ENCODE results near the gene ZNF414.
"Not testable (repeated sequence)": the region's sequence is repeated elsewhere in the genome, so short reads cannot be mapped to it uniquely, and the experiment has no call there.

Gene ZNF414, protein sequence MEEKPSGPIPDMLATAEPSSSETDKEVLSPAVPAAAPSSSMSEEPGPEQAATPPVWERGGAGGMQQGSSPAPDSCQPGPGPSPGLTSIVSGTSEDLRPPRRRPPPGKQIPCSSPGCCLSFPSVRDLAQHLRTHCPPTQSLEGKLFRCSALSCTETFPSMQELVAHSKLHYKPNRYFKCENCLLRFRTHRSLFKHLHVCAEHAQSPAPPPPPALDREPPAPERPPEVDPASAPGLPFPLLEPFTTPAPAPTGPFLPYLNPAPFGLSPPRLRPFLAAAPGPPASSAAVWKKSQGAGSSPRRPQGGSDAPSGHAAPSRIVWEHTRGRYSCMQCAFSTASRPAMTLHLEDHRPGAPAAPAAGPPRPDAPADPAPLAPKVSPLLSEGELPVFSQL

DNA sequence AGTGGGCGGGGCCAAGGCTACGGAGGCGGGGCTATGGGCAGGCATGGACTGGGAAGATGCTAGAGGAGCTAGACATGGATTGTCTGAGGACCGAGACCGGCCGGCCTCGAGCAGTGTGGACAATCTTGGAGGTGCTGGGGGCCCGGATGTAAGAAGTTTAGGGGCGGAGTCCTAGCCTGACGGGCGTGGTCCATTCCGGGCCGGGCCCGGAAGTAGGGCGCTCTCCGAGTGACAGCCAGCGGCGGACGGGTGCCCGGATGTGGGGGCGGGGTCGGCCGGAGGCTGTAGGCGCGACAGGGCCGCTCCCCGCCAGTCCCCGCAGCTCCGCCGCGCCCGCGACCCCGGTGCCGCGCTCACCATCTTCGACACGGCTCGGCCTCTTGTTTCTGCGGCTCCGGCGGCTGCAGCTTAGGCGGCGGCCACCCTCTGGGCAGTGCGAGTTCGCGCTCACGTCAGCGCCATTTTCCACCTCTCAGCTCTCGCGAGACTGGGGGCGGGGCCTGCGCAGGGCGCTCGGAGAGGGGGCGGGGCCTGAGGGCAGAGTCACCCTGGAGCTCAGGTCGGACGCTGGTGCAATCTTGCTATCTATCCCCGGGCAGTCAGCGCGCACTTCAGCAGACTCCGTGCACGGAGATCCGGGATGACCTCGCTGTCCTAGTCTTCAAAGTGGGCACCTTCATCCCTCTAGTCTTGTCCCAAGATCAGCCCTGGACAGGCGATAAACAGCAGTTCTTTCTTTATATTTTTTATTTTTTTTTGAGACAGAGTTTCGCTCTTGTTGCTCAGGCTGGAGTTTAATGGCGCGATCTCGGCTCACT is at the start of gene ZNF414:
Gene ZNF414 (minus strand): TSS at position 481 of the 818 bp plus-strand sequence. CDS start 121 bp downstream, at position 360.
- DNase-seq (ENCODE audit: low read depth), result peak; percentile 94

DNA sequence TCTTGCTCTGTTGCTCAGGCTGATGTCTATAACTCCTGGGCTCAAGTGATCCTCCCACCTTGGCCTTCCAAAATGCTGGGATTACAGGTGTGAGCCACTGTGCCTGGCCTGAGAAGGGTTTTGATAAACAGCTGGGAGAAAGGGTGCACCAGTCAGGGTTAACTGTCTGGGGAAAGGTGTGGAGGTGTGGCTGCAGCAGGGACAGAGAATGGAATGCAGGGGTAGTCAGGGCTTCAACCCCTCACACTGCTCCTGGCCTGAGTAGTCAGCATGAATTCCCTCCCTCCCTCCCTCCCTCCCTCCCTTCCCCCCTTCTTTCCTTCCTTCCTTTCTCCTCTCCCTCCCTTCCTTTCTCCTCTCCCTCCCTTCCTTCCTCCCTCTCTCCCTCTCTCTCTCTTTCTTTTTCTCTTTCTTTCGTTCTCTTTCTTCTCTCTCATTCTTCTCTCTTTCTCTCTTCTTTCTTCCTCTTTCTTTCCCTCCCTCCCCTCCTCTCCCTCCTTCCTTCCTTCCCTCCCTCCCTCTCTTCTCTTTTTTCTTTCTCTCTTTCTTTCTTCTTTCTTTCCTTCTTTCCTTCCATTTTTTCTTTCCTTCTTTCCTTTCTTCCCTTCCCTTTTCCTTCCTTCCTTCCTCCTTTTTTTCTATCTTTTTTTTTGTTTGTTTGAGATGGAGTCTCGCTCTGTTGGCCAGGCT is 47.3 kb upstream of the ZNF414 start:
- no peak for DNase-seq (ENCODE audit: low read depth)

DNA sequence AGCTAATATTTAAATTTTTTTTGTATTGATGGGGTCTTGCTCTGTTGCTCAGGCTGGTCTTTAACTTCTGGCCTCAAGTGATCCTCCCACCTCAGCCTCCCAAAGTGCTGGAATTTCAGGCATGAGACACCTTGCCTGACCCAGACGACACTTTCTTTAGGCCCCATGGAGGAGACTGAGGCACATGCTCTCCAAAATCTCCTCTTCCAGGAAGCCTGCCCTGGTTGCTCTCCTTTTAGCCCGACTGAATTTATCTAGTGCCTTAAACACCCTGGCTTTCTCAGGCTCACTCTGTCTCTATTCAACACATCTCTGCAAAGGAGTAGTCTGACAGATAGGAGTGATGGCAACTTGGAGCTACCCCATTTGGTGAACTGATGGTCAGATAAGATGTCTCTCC is 44.4 kb upstream of the ZNF414 start:
- DNase-seq (ENCODE audit: low read depth), result no peak

DNA sequence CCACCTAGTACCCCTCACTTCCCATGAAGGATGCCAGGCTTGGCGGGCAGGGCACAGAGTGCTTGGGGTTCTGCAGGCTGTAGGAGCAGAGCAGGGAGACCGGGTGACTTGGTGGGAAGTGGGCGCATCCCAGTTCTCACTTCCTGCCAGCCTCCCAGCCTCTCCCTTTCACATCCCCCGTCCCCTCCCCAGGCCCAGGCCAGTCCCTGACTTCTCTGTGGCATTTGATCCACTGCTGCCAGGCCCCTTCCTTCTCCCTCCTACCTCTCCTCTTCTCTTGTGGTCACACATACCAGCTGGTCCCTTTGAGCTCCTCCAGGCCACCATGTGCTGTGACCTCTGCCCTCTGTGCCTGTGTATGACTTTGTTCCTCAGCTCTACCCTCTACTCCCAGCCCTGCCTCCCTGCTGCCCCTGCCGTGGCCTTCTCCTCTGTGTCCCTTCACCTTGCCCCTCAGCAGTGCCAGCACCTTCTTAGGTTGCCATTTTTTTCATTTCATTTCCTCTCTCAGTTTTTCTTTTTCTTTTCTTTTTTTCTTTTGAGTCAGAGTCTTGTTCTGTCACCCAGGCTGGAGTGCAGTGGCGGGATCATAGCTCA is 43.8 kb upstream of the ZNF414 start:
- DNase-seq (ENCODE audit: low read depth), result no peak

DNA sequence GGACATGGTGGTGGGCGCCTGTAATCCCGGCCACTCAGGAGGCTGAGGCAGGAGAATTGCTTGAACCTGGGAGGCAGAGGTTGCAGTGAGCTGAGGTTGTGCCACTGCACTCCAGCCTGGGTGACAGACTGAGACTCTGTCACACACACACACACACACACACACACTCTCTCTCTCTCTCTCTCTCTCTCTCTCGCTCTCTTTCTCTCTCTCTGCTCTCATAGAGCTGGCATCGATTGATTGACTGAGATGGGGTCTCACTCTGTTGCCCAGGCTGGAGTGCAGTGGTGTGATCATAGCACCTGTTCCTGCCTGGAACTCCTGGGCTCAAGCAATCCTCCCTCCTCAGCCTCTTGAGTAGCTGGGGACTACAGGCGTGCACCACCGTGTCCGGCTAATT is 39.8 kb upstream of the ZNF414 start:
- DNase-seq (ENCODE audit: low read depth), result not testable (repeated sequence)

DNA sequence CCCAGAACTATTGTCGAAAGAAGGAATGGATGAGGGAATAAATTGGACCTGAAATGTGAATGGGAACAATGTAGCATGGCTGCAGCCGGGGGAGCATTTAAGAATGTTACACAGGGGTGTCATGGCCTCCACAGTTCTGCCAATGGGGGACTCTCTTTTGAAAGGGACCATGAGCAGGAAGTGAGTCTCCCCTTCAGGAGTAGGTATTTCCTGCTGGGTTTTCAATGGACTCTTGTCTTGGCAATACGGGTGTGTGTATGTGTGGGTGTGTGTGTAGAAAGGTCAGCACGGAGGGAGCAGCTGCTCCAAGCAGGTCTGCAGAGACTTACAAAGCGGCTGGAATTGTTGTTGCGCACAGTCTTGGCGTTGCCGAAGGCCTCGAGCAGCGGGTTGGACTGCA is 38.8 kb upstream of the ZNF414 start:
- DNase-seq (ENCODE audit: low read depth), result no peak

DNA sequence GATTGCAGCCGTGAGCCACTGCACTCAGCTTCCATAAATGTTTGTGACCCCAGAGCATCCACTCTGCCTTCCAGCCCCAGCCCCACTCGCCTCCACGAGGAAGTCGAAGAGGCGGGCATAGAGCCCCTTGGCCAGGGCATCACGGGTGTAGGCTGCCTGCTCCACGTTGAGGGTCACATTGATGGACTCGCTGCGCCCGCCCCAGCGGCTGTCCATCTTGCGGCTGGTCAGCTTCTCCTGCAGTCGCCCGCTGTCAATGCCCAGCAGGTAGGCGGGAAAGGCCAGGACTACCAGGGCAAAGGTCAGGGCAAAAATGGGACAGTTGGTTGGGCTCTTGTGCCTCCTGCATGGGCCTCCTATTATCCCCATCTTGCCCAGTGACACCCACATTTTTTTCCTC is 36.1 kb upstream of the ZNF414 start:
- no peak for DNase-seq (ENCODE audit: low read depth)

DNA sequence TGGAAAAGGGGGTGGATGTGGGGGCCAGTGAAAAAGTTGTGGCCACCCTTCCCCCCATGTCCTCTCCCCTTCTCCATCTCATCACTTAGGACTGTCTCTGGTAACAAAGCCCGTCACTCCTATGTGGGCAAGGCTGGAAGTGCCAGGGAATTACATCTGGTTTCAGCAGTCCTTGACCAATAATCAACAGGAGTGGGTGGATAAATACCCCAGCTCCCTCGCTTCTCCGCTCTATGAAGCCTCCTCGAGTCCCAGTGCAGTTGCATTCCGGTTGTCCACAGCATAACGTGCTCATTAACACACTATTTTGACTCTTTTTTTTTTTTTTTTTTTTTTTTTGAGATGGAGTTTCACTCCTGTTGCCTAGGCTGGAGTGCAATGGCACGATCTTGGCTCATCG is 31.8 kb upstream of the ZNF414 start:
- DNase-seq (ENCODE audit: low read depth), result no peak

DNA sequence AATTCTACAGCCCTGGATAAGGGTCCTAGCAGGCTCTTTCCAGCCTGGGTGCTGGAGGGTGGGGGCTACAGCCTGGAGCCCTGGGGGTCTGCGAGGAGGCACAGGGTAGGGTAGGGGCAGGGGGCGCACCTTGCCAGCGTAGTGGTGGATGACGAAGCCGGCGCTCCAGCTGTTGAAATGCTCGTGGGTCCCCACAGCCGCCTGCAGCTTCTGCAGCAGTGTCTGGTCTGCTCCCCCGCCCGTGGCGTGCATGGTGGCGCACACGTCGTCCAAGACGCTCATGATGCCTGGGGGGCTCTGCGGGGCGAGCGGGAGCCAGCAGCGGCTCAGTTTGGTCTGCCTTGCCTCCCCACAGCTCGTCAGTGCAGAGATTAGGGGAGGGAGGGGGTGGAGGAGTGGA is 30.2 kb upstream of the ZNF414 start:
- no peak for DNase-seq (ENCODE audit: low read depth)

DNA sequence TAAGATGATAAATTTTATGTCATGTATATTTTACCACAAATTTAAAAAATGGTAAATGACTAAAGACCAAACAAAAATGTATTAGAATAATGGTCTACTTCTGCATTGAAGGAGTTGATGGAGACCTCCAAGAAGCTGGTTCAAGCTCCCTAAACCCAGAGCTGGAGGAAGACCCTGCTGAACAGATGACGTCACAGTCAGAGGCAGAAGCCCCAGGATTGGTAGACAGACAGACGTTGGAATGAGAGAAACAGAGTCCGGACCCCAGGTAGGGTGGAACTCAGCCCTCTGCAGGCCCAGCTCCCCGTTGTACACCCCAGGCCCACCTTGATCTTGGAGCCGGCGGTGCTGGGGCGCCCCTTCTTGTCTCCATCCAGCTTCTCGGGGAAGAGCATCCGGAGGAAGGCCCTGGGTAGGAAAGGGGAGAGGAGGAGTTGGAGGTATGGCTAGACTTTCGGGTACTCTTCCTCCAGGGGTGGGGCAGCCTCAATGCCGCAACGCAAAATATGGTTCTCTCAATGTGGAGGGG is 25.7 kb upstream of the ZNF414 start:
- DNase-seq (ENCODE audit: low read depth), result no peak

DNA sequence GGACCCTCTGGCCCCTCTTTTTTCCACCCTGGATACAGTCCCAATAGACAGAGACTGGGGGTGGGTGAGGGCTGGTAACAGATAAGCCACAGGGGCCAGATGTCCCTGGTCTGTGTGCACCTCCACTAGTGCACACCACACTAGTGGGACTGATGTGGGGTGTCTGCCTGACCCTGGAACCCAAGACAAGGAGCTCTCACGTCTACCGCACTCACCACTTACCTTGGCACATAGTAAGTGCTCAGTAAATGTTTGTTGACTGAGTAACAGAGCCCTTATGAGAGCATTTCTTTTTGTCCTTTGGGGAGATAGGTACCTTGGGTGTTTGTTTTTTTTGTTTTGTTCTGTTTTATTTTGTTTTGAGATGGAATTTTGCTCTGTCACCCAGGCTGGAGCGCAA is 23.1 kb upstream of the ZNF414 start:
- no peak for DNase-seq (ENCODE audit: low read depth)

DNA sequence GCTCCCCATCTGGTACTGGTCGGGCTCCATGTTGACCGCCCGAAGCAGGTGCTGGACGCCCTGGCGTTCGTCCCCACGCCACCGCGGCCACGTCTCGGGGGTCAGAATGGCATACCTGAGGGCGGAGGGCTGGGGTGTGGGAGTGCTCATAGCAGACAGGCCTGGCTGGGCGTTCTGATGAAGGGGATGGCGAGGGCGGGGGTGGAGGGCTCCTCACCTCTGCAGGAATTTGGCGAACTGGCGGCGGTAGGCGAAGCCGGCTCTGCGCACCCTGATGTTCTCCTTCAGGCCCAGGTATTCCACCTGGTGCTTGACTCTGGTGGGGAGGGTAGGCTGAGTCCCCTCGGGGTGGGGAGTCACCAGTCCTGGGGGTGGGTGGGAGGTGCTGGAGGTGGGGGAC is 22.3 kb upstream of the ZNF414 start:
- no peak for DNase-seq (ENCODE audit: low read depth)

DNA sequence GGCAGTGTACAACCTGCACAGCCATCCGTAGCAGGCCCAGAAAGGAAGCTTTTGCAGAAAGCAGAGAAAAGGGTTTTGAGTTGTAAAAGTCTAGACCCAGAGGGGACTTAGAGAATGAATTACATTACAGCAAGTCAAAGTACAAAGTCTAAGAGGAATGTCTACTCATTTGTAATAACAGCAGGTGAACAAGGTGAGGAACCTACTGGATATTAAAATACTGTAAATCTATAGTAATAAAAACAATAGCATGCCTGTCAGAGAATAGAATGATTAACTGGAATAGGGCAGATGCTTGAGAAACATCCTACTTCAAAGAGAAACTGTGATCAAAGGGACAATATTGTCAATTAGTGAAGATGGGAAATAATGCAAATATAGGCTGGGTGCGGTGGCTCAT is 18.3 kb upstream of the ZNF414 start:
- no peak for DNase-seq (ENCODE audit: low read depth)

DNA sequence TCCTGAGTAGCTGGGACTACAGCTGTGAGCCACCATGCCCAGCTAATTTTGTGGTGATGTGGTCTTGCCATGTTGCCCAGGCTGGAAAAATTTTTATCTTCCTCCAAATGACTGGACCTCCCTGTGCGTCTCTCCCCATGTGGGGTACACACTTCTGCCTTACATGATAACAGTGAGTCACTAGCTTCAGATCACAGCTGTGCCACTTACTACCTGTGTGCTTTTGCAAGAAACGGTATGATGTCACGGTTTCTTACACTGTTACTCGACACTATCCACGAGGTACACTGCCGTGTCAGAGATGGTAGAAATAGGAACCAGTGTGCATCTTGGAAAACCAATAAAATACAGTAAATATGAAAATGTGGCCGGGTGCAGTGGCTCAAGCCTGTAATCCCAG is 17.5 kb upstream of the ZNF414 start:
- DNase-seq (ENCODE audit: low read depth), result no peak

DNA sequence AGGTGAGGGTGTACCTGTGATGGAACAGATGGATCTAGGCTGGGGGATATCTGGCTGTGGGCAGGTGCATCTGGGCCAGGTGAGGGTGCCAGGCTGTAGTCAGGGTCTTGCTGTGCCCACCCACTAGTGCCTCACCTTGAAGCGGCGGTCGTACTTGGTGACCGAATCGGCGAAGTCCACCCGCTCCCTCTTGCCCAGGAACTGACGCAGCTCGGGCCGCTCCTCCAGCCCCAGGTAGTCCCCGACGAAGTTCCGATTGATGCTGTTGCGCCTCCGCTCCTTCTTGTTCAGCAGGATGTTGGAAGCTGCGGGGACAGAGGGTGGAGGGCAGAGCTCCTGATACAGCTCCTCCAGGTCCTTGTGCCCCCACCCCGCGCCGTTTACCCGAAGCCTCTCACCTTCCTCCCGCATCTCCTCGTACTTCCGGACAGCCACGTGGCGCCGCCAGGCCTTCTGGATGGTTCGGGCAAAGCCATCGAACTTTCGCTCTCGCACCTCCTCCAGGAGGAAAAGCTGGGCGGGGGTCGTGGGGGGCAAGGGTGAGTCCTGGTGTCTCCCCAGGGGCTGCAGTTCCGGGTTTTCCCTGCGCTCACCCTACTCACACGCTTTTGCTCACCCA is 16.2 kb upstream of the ZNF414 start:
- DNase-seq (ENCODE audit: low read depth), result no peak

DNA sequence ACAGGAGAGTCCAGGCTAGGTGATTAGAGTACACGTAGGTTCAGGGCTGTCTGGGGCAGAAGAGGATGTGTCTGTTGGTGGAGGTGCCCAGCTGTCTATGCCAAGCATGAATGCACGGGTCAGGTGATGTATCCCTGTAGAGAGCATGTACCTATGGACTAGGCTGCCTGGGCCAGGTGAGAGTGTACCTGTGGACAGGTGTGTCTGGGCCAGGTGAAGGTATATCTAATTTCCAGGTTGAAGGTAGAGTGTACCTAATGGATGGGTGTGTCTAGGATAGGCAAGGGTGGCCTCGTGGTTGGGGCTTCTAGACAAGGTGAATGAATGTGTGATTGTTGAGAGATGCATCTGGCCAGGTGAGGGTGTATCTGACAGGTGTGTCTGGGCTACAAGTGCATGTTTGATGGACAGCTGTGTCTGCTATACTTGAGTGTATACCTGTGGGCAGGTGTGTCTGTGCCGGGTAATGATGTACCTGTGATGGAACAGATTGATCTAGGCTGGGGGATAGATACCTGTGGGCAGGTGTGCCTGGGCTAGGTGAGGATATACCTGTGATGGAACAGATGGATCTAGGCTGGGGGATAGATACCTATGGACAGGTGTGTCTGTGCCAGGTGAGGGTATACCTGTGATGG is 15.5 kb upstream of the ZNF414 start:
- no peak for DNase-seq (ENCODE audit: low read depth)

DNA sequence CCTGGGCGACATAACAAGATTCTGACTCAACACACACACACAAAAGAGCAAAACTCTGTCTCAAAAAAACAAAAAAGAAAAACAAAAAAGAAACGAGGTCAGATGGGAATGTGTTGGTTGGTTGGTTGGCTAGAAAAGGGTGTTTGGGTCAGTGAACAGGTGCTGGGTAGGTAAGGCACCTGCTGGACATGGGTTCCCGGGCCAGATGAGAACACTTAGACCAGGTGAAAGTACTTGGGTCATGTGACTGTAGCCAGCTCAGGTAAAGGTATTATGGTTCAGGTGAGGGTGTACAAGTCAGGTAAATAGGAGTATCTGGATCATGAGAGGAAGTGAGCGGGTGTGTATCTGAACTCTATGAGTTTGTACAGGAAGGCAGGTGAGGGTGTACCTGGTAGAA is 14.5 kb upstream of the ZNF414 start:
- DNase-seq (ENCODE audit: low read depth), result no peak

DNA sequence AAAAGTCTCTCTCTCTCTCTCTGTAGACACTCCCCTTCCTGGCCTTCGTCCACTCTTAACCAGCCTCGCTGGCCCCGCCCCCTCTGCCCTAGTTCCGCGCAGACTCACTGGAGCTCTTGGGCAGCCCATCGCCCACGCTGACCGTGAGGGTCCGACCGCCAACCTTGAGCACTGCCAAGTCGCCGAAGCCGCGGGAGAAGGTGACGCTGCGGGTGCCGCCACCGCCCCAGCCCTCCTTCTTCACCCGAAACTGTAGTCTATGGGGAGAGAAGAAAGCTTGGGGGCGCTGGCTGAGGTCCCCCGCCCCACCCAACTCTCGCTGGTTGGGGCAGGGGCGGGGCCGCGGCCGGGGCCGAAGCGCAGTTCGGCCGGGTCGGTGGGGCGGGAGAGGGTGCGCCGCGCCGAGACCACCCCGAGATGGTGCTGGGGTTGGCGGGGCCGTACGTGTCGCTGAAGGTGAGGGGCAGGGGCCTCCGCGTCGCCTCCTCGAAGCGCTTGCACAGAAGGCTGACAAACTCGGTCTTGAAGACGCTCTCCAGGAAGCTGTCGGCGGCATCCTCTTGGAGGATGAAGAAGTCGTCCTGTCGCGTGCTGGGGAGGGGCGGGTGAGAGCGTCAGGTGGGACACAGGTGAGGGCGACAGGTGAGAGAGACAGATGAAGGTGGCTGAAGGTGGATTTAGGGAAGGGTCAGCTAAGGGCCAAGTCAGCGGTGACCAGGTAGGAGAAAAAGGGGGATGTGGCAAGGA is 12.6 kb upstream of the ZNF414 start:
- peak; percentile 83 for DNase-seq (ENCODE audit: low read depth)

DNA sequence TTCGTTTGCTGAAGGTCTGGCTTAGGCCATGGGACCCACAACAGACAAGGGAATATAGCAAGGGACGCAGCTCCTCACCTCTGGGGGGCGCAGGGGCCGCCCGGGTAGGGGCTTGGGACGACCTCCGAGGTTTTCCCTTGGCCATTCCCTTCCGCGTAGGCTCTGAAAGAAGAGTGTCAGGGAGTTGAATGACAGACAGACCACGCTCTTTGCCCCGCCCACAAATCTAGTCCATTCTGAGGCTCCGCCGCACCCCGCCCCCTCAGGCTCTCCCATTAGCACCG is 11.4 kb upstream of the ZNF414 start:
- DNase-seq (ENCODE audit: low read depth), result no peak

DNA sequence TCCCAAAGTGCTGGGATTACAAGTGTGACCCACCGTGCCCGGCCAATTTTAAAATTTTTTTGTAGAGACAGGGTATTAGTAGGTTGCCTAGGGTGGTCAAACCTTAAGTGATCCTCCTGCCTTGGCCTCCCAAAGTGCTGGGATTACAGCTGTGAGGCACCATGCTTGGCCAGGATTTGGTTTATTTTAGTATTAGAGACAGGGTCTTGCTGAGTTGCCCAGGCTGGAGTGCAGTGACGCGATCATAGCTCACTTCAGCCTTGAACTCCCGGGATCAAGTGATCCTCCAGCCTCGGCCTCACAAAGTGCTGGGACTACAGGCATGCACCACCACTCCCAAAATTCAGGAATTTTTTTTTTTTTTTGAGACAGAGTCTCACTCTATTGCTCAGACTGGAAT is 5.4 kb upstream of the ZNF414 start:
- no peak for DNase-seq (ENCODE audit: low read depth)

DNA sequence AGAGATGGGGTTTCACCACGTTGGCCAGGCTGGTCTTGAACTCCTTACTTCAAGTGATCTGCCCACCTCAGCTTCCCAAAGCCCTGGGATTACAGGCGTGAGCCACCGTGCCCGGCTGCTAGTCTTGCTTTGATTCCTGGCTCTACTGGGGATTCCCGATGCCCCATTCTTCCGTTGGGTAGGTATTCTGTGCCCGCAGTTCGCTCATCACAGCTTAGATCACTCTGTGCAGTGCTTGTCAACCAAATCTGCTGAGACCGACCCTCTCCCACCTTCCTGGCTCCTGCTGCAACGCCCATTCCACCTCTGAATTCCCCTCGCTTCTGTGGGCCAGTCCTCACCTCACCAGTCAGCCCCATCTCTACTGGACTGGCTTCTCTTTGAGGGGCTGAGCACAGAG is 4.6 kb upstream of the ZNF414 start:
- no peak for DNase-seq (ENCODE audit: low read depth)
